AG08396 (cell line): ENCODE results near the gene ZNF318.
"Not testable (repeated sequence)": the region's sequence is repeated elsewhere in the genome, so short reads cannot be mapped to it uniquely, and the experiment has no call there.

Source experiments
- DNase-seq: peaks from one replicate; pipeline ENCODE4 v3.0.0; 2012; ENCODE audit warnings: low spot score, mixed read lengths

ZNF318 gene

GRCh38 chr6:43369174-43370002, at the start of gene ZNF318:
ZNF318 (minus strand) TSS chr6:43369647; CDS start chr6:43369365, 282 bp downstream.
- peak; percentile 97 for DNase-seq

- no peak for DNase-seq
Measured at GRCh38 chr6:43416935-43417334, 47.5 kb upstream of the ZNF318 start.

- not testable (repeated sequence) for DNase-seq
Measured at GRCh38 chr6:43415275-43415674, 45.8 kb upstream of the ZNF318 start.

- DNase-seq: no peak
Measured at GRCh38 chr6:43413002-43413401, 43.6 kb upstream of the ZNF318 start.

- no peak for DNase-seq
Measured at GRCh38 chr6:43412541-43412940, 43.1 kb upstream of the ZNF318 start.

- DNase-seq: not testable (repeated sequence)
Measured at GRCh38 chr6:43410776-43411175, 41.3 kb upstream of the ZNF318 start.

GRCh38 chr6:43408259-43408658, 38.8 kb upstream of the ZNF318 start:
- no peak for DNase-seq

- no peak for DNase-seq
Measured at GRCh38 chr6:43407296-43407695, 37.8 kb upstream of the ZNF318 start.

GRCh38 chr6:43405354-43405753, 35.9 kb upstream of the ZNF318 start:
- DNase-seq: no peak

GRCh38 chr6:43402820-43403219, 33.4 kb upstream of the ZNF318 start:
- no peak for DNase-seq

GRCh38 chr6:43401730-43402129, 32.3 kb upstream of the ZNF318 start:
- no peak for DNase-seq

GRCh38 chr6:43399932-43400487, 30.6 kb upstream of the ZNF318 start:
- no peak for DNase-seq

- no peak for DNase-seq
Measured at GRCh38 chr6:43396408-43397149, 27.1 kb upstream of the ZNF318 start.

GRCh38 chr6:43395776-43396175, 26.3 kb upstream of the ZNF318 start:
- no peak for DNase-seq

- no peak for DNase-seq
Measured at GRCh38 chr6:43394982-43395381, 25.5 kb upstream of the ZNF318 start.

GRCh38 chr6:43393602-43394001, 24.2 kb upstream of the ZNF318 start:
- DNase-seq: no peak

- not testable (repeated sequence) for DNase-seq
Measured at GRCh38 chr6:43393133-43393532, 23.7 kb upstream of the ZNF318 start.

- no peak for DNase-seq
Measured at GRCh38 chr6:43391440-43392031, 22.1 kb upstream of the ZNF318 start.

GRCh38 chr6:43390753-43391439, 21.4 kb upstream of the ZNF318 start:
- DNase-seq: not testable (repeated sequence)

GRCh38 chr6:43389730-43390295, 20.4 kb upstream of the ZNF318 start:
- no peak for DNase-seq

GRCh38 chr6:43386492-43386891, 17.0 kb upstream of the ZNF318 start:
- DNase-seq: no peak
